ENCODE data around the gene TLCD1. TPM values are rescaled to one million over a fixed set of nuclear protein-coding genes. Genes with fewer than 3 reads are reported as not detected.

Gene TLCD1
- total RNA-seq, 6 donors from 2014 or later: 4.1 to 25.8 (median 14.1) TPM

GRCh38 chr17:28747051-28747691 is 21.1 kb upstream of the TLCD1 start:
- ATAC-seq (ENCODE audit: low FRiP score in 2 of 2) (peak in 1 of 2 donors; percentile 69), DNase-seq (peak; percentile 75 to 91)
- H3K4me1 ChIP-seq: peaks cover 54 to 85% (median 71%) of the 10 kb centered on the region in 4 donors
- peaks cover 0 to 32% (median 21%) of the 10 kb centered on the region in 4 donors for H3K36me3 ChIP-seq
- H3K4me3 ChIP-seq: peak overlapping the region in 2 of 4 donors; percentile 15 to 89
- no peaks in the 10 kb centered on the region for H3K9me3 ChIP-seq
- H3K27ac ChIP-seq: peak overlapping the region; percentile 92 to 98 (median 96)
- TF ChIP-seq CTCF (IDR thresholded peaks at IDR 0.05): peak in 2 of 6 experiments; percentile 17 to 27
- TF ChIP-seq POLR2AphosphoS5 (IDR thresholded peaks at IDR 0.05): peak; percentile 47 to 72
- peak in 1 of 4 donors; percentile 41 for TF ChIP-seq POLR2A (IDR thresholded peaks at IDR 0.05)
- TF ChIP-seq EP300 (IDR thresholded peaks at IDR 0.05): peak in 1 of 4 donors; percentile 52
- H3K27me3 ChIP-seq: no peaks in the 10 kb centered on the region
- 25 to 32% methylated on average over 2 to 5 of the region's 7 CpGs for WGBS, 2 donors

- DNase-seq (peak; percentile 33 to 90), ATAC-seq (ENCODE audit: low FRiP score in 2 of 2) (peak in 1 of 2 donors; percentile 69)
- Histone ChIP-seq H3K36me3 (peaks cover 0 to 32% (median 21%) of the 10 kb centered on the region in 4 donors), H3K27me3 (no peaks in the 10 kb centered on the region), H3K4me1 (peaks cover 54 to 90% (median 74%) of the 10 kb centered on the region in 4 donors), H3K9me3 (no peaks in the 10 kb centered on the region), H3K27ac (peak overlapping the region; percentile 92 to 98 (median 96)), H3K4me3 (peak overlapping the region in 2 of 4 donors; percentile 89 to 91)
- 35% methylated on average over 5 of the region's 5 CpGs; no CpG with 5 or more reads in 1 of the 2 donors for WGBS, 2 donors
- peak in 1 of 2 donors; percentile 5 for TF ChIP-seq POLR2AphosphoS5 (IDR thresholded peaks at IDR 0.05)
- TF ChIP-seq POLR2A (IDR thresholded peaks at IDR 0.05): no peak
These were observed 20.6 kb upstream of the TLCD1 start for GRCh38 chr17:28746611-28747050.

GRCh38 chr17:28745786-28746411 is 19.9 kb upstream of the TLCD1 start:
- WGBS, 2 donors: 47% methylated on average over 4 of the region's 4 CpGs; no CpG with 5 or more reads in 1 of the 2 donors
- peaks cover 54 to 96% (median 75%) of the 10 kb centered on the region in 4 donors for H3K4me1 ChIP-seq
- no peaks in the 10 kb centered on the region for H3K9me3 ChIP-seq
- TF ChIP-seq EP300 (IDR thresholded peaks at IDR 0.05) (no peak), POLR2AphosphoS5 (IDR thresholded peaks at IDR 0.05) (peak in 1 of 2 donors; percentile 43), POLR2A (IDR thresholded peaks at IDR 0.05) (peak in 1 of 4 donors; percentile 33)
- H3K27me3 ChIP-seq: no peaks in the 10 kb centered on the region
- ATAC-seq (ENCODE audit: low FRiP score in 2 of 2): peak in 1 of 2 donors; percentile 1
- H3K4me3 ChIP-seq: peak overlapping the region; percentile 58 to 91 (median 88)
- DNase-seq: peak; percentile 56 to 73
- peaks cover 0 to 32% (median 21%) of the 10 kb centered on the region in 4 donors for H3K36me3 ChIP-seq
- peak overlapping the region; percentile 92 to 98 (median 96) for H3K27ac ChIP-seq

GRCh38 chr17:28744972-28745785 is 19.1 kb upstream of the TLCD1 start:
- DNase-seq (peak in 1 of 2 donors; percentile 84), ATAC-seq (ENCODE audit: low FRiP score in 2 of 2) (peak in 1 of 2 donors; percentile 2)
- peaks cover 54 to 89% (median 72%) of the 10 kb centered on the region in 4 donors for H3K4me1 ChIP-seq
- H3K9me3 ChIP-seq: no peaks in the 10 kb centered on the region
- 4 to 7% methylated on average over 13 to 31 of the region's 31 CpGs for WGBS, 2 donors
- peak in 1 of 2 donors; percentile 18 for TF ChIP-seq POLR2AphosphoS5 (IDR thresholded peaks at IDR 0.05)
- TF ChIP-seq EP300 (IDR thresholded peaks at IDR 0.05): no peak
- H3K4me3 ChIP-seq: peak overlapping the region; percentile 58 to 91 (median 88)
- H3K27me3 ChIP-seq: no peaks in the 10 kb centered on the region
- peak overlapping the region; percentile 92 to 98 (median 96) for H3K27ac ChIP-seq
- peaks cover 0 to 26% (median 21%) of the 10 kb centered on the region in 4 donors for H3K36me3 ChIP-seq

- H3K27me3 ChIP-seq: no peaks in the 10 kb centered on the region
- peak in 1 of 2 donors; percentile 56 for ATAC-seq (ENCODE audit: low FRiP score in 2 of 2)
- no peak for TF ChIP-seq POLR2AphosphoS5 (IDR thresholded peaks at IDR 0.05)
- peak in 1 of 4 donors; percentile 32 for TF ChIP-seq EP300 (IDR thresholded peaks at IDR 0.05)
- no peak for TF ChIP-seq CTCF (IDR thresholded peaks at IDR 0.05)
- peak in 1 of 4 donors; percentile 16 for TF ChIP-seq POLR2A (IDR thresholded peaks at IDR 0.05)
- peak overlapping the region; percentile 58 to 91 (median 88) for H3K4me3 ChIP-seq
- peaks cover 0 to 22% (median 19%) of the 10 kb centered on the region in 4 donors for H3K36me3 ChIP-seq
- DNase-seq: peak; percentile 66 to 94
- H3K9me3 ChIP-seq: no peaks in the 10 kb centered on the region
- H3K27ac ChIP-seq: peak overlapping the region; percentile 92 to 98 (median 96)
- 0 to 2% methylated on average over 10 to 32 of the region's 61 CpGs for WGBS, 2 donors
- peaks cover 47 to 80% (median 65%) of the 10 kb centered on the region in 4 donors for H3K4me1 ChIP-seq
These were observed 18.3 kb upstream of the TLCD1 start for GRCh38 chr17:28744104-28744971.

All from upper lobe of left lung (tissue), 6 donors.